HEK293 (cell line): Measurements from ENCODE around the gene TBX6.

Experiments
- BCL11B ChIP-seq: fragments of 450-650 bp; formaldehyde crosslinking; IDR thresholded peaks from 2 replicates; pipeline ENCODE4 v1.5.1; 2016; ENCODE audit warnings: low read depth, missing biosample characterization, missing genetic modification characterization
- EGR2 ChIP-seq: fragments of 450-650 bp; formaldehyde crosslinking; IDR thresholded peaks from 2 replicates; pipeline ENCODE4 v1.5.1; 2016; ENCODE audit warnings: low read depth, missing biosample characterization, missing genetic modification characterization
- FEZF1 ChIP-seq: fragments of 450-650 bp; formaldehyde crosslinking; IDR thresholded peaks from 2 replicates; pipeline ENCODE4 v1.5.1; 2016; ENCODE audit warnings: missing biosample characterization, missing genetic modification characterization
- GLI4 ChIP-seq: fragments of 450-650 bp; formaldehyde crosslinking; IDR thresholded peaks from 2 replicates; pipeline ENCODE4 v1.5.1; 2016; ENCODE audit warnings: missing biosample characterization, missing genetic modification characterization
- HOXD13 ChIP-seq: sonication (generic); formaldehyde crosslinking; IDR thresholded peaks from 2 replicates; pipeline ENCODE4 v1.8.0; 2022; ENCODE audit warnings: missing genetic modification reagents, borderline replicate concordance
- SALL2 ChIP-seq: fragments of 450-650 bp; formaldehyde crosslinking; IDR thresholded peaks from 2 replicates; pipeline ENCODE4 v1.5.0; 2017; ENCODE audit warnings: missing biosample characterization, mild to moderate bottlenecking, missing genetic modification characterization, borderline replicate concordance
- YY1 ChIP-seq: fragments of 450-650 bp; formaldehyde crosslinking; IDR thresholded peaks from 2 replicates; pipeline ENCODE4 v1.5.1; 2018; ENCODE audit warnings: missing biosample characterization, missing genetic modification characterization
- ZFHX2 ChIP-seq: fragments of 450-650 bp; formaldehyde crosslinking; conservative IDR thresholded peaks from 2 replicates; pipeline ENCODE4 v1.5.1; 2016; ENCODE audit warnings: missing biosample characterization, missing genetic modification characterization
- ZNF157 ChIP-seq: fragments of 450-650 bp; formaldehyde crosslinking; IDR thresholded peaks from 2 replicates; pipeline ENCODE4 v1.5.1; 2016; ENCODE audit warnings: missing biosample characterization, missing genetic modification characterization
- ZNF175 ChIP-seq: fragments of 450-650 bp; formaldehyde crosslinking; IDR thresholded peaks from 2 replicates; pipeline ENCODE4 v1.5.1; 2016; ENCODE audit warnings: missing biosample characterization, missing genetic modification characterization
- ZNF211 ChIP-seq: fragments of 450-650 bp; formaldehyde crosslinking; IDR thresholded peaks from 2 replicates; pipeline ENCODE4 v1.5.1; 2016; ENCODE audit warnings: low read depth, missing biosample characterization, missing genetic modification characterization
- ZNF335 ChIP-seq: fragments of 450-650 bp; formaldehyde crosslinking; conservative IDR thresholded peaks from 2 replicates; pipeline ENCODE4 v1.5.1; 2016; ENCODE audit warnings: missing biosample characterization, missing genetic modification characterization
- ZNF350 ChIP-seq: fragments of 450-650 bp; formaldehyde crosslinking; IDR thresholded peaks from 2 replicates; pipeline ENCODE4 v1.5.0; 2017; ENCODE audit warnings: missing biosample characterization, mild to moderate bottlenecking, missing genetic modification characterization
- ZNF354C ChIP-seq: fragments of 450-650 bp; formaldehyde crosslinking; IDR thresholded peaks from 2 replicates; pipeline ENCODE4 v1.5.1; 2016; ENCODE audit warnings: missing biosample characterization, missing genetic modification characterization, low read depth, borderline replicate concordance
- ZNF366 ChIP-seq: fragments of 450-650 bp; formaldehyde crosslinking; conservative IDR thresholded peaks from 2 replicates; pipeline ENCODE4 v1.5.1; 2016; ENCODE audit warnings: missing biosample characterization, missing genetic modification characterization
- ZNF404 ChIP-seq: fragments of 450-650 bp; formaldehyde crosslinking; IDR thresholded peaks from 2 replicates; pipeline ENCODE4 v1.5.1; 2017; ENCODE audit warnings: missing biosample characterization, missing genetic modification characterization
- ZNF48 ChIP-seq: fragments of 450-650 bp; formaldehyde crosslinking; IDR thresholded peaks from 2 replicates; pipeline ENCODE4 v1.5.1; 2016; ENCODE audit warnings: missing biosample characterization, missing genetic modification characterization
- ZNF600 ChIP-seq: fragments of 450-650 bp; formaldehyde crosslinking; IDR thresholded peaks from 2 replicates; pipeline ENCODE4 v1.5.1; 2016; ENCODE audit warnings: missing biosample characterization, missing genetic modification characterization
- ZNF623 ChIP-seq: fragments of 450-650 bp; formaldehyde crosslinking; IDR thresholded peaks from 2 replicates; pipeline ENCODE4 v1.5.1; 2016; ENCODE audit warnings: missing biosample characterization, missing genetic modification characterization
- ZNF624 ChIP-seq: fragments of 450-650 bp; formaldehyde crosslinking; IDR thresholded peaks from 2 replicates; pipeline ENCODE4 v1.5.1; 2017; ENCODE audit warnings: missing biosample characterization, missing genetic modification characterization
- ZNF76 ChIP-seq: fragments of 450-650 bp; formaldehyde crosslinking; IDR thresholded peaks from 2 replicates; pipeline ENCODE4; 2016; ENCODE audit warnings: low read depth, missing biosample characterization, missing genetic modification characterization, borderline replicate concordance
- ZNF776 ChIP-seq: fragments of 450-650 bp; formaldehyde crosslinking; IDR thresholded peaks from 2 replicates; pipeline ENCODE4 v1.5.0; 2017; ENCODE audit warnings: missing biosample characterization, missing genetic modification characterization, borderline replicate concordance
- ZNF785 ChIP-seq: fragments of 450-650 bp; formaldehyde crosslinking; IDR thresholded peaks from 2 replicates; pipeline ENCODE4 v1.5.1; 2016; ENCODE audit warnings: missing biosample characterization, missing genetic modification characterization
- TF ChIP-seq, protein P1 (sequence below): fragments of 450-650 bp; formaldehyde crosslinking; optimal IDR thresholded peaks from 2 replicates; pipeline ENCODE3; 2016; ENCODE audit warnings: missing biosample characterization, mild to moderate bottlenecking, missing genetic modification characterization
- TF ChIP-seq, protein P2 (sequence below): fragments of 450-650 bp; formaldehyde crosslinking; IDR thresholded peaks from 2 replicates; pipeline ENCODE4 v1.5.1; 2017; ENCODE audit warnings: missing biosample characterization, missing genetic modification characterization
- TF ChIP-seq, protein P3 (sequence below): fragments of 450-650 bp; formaldehyde crosslinking; IDR thresholded peaks from 2 replicates; pipeline ENCODE4 v1.5.1; 2016; ENCODE audit warnings: missing biosample characterization, missing genetic modification characterization
- TF ChIP-seq, protein P4 (sequence below): fragments of 450-650 bp; formaldehyde crosslinking; IDR thresholded peaks from 2 replicates; pipeline ENCODE4 v1.5.1; 2016; ENCODE audit warnings: missing biosample characterization, missing genetic modification characterization

The TBX6 gene

DNA sequence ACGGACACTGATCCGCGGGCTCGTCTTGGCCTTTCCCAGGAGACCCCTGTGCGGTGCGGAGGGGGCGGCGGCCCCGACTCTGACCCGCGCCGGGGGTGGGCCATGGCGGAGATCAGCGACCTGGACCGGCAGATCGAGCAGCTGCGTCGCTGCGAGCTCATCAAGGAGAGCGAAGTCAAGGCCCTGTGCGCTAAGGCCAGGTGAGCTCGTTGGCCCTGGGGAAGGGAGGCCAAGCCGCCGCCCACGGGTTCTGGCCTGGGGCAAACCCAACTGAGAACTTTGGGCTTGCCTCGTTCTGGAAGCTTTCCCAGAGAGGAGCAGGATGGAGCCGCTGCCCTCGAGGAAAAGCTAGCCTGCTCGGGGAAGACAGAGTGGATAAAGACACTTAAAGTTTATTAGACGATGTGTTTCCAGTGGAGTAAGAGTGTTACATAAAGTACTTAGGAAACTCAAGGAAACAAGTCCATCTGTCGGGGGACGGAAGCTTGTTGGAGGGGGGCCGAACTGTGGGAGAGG lies 15.4 kb downstream of the TBX6 start (continued):
- TF ChIP-seq, protein P1, sequence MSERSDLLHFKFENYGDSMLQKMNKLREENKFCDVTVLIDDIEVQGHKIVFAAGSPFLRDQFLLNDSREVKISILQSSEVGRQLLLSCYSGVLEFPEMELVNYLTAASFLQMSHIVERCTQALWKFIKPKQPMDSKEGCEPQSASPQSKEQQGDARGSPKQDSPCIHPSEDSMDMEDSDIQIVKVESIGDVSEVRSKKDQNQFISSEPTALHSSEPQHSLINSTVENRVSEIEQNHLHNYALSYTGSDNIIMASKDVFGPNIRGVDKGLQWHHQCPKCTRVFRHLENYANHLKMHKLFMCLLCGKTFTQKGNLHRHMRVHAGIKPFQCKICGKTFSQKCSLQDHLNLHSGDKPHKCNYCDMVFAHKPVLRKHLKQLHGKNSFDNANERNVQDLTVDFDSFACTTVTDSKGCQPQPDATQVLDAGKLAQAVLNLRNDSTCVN (tag by site-specific recombination), result peak; percentile 45
- no peak for TF ChIP-seq ZNF211 (tag by site-specific recombination)
- peak; percentile 35; the same call in 1 of the 2 replicates for TF ChIP-seq ZNF600 (tag by site-specific recombination)
- TF ChIP-seq, protein P2, sequence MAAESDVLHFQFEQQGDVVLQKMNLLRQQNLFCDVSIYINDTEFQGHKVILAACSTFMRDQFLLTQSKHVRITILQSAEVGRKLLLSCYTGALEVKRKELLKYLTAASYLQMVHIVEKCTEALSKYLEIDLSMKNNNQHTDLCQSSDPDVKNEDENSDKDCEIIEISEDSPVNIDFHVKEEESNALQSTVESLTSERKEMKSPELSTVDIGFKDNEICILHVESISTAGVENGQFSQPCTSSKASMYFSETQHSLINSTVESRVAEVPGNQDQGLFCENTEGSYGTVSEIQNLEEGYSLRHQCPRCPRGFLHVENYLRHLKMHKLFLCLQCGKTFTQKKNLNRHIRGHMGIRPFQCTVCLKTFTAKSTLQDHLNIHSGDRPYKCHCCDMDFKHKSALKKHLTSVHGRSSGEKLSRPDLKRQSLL (tag by site-specific recombination), result peak; percentile 62; the same call in 1 of the 2 replicates
- no peak for TF ChIP-seq ZNF157 (tag by site-specific recombination)
- TF ChIP-seq ZNF335 (tag by site-specific recombination), result peak; percentile 33; the same call in 1 of the 2 replicates
- no peak for TF ChIP-seq FEZF1
- 0 out of 2 replicates have a peak, but pooled peaks have one; percentile 31 for TF ChIP-seq EGR2 (tag by site-specific recombination)
- TF ChIP-seq ZNF366, result no peak
- no peak for TF ChIP-seq SALL2 (tag by site-specific recombination)
- TF ChIP-seq, protein P3, sequence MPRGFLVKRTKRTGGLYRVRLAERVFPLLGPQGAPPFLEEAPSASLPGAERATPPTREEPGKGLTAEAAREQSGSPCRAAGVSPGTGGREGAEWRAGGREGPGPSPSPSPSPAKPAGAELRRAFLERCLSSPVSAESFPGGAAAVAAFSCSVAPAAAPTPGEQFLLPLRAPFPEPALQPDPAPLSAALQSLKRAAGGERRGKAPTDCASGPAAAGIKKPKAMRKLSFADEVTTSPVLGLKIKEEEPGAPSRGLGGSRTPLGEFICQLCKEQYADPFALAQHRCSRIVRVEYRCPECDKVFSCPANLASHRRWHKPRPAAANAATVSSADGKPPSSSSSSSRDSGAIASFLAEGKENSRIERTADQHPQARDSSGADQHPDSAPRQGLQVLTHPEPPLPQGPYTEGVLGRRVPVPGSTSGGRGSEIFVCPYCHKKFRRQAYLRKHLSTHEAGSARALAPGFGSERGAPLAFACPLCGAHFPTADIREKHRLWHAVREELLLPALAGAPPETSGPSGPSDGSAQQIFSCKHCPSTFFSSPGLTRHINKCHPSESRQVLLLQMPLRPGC (tag by site-specific recombination), result no peak
- no peak; the same call in 1 of the 2 replicates for TF ChIP-seq ZNF623
- TF ChIP-seq, protein P4, sequence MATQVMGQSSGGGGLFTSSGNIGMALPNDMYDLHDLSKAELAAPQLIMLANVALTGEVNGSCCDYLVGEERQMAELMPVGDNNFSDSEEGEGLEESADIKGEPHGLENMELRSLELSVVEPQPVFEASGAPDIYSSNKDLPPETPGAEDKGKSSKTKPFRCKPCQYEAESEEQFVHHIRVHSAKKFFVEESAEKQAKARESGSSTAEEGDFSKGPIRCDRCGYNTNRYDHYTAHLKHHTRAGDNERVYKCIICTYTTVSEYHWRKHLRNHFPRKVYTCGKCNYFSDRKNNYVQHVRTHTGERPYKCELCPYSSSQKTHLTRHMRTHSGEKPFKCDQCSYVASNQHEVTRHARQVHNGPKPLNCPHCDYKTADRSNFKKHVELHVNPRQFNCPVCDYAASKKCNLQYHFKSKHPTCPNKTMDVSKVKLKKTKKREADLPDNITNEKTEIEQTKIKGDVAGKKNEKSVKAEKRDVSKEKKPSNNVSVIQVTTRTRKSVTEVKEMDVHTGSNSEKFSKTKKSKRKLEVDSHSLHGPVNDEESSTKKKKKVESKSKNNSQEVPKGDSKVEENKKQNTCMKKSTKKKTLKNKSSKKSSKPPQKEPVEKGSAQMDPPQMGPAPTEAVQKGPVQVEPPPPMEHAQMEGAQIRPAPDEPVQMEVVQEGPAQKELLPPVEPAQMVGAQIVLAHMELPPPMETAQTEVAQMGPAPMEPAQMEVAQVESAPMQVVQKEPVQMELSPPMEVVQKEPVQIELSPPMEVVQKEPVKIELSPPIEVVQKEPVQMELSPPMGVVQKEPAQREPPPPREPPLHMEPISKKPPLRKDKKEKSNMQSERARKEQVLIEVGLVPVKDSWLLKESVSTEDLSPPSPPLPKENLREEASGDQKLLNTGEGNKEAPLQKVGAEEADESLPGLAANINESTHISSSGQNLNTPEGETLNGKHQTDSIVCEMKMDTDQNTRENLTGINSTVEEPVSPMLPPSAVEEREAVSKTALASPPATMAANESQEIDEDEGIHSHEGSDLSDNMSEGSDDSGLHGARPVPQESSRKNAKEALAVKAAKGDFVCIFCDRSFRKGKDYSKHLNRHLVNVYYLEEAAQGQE (tag by site-specific recombination), result 0 out of 2 replicates have a peak, but pooled peaks have one; percentile 22
- TF ChIP-seq ZNF776 (tag by site-specific recombination), result no peak
- TF ChIP-seq BCL11B (tag by site-specific recombination), result no peak
- peak; percentile 67; the same call in 1 of the 2 replicates for TF ChIP-seq ZNF76 (tag by site-specific recombination)
- peak; percentile 33; the same call in 1 of the 2 replicates for TF ChIP-seq ZFHX2
- peak; percentile 32; the same call in 1 of the 2 replicates for TF ChIP-seq YY1 (tag by site-specific recombination)
- no peak for TF ChIP-seq ZNF785 (tag by site-specific recombination)
- TF ChIP-seq ZNF350 (tag by site-specific recombination), result no peak
- TF ChIP-seq ZNF175 (tag by site-specific recombination), result no peak
- TF ChIP-seq ZNF354C (tag by site-specific recombination), result no peak
- TF ChIP-seq HOXD13 (CRISPR knock-in tag), result no peak
- 0 out of 2 replicates have a peak, but pooled peaks have one; percentile 13 for TF ChIP-seq GLI4 (tag by site-specific recombination)
- TF ChIP-seq ZNF404 (tag by site-specific recombination), result no peak
- no peak for TF ChIP-seq ZNF48 (tag by site-specific recombination)
- TF ChIP-seq ZNF624 (tag by site-specific recombination), result no peak
- TF ChIP-seq, all 188 proteins: peak for 11
